Kidney epithelial cell (primary cell): Measurements from ENCODE around the gene TMEM253. TPM values are rescaled to one million over a fixed set of nuclear protein-coding genes. Genes with fewer than 3 reads are reported as not detected.
A peak's percentile ranks its signal among the peaks of the same experiment; 100 is the strongest.

Experiments
- DNase-seq: peaks from one replicate; pipeline ENCODE4 v3.0.0-alpha.2; 2010; ENCODE audit warnings: low read depth
- H3K27me3 ChIP-seq: 2 replicates; pipeline ENCODE4 v1.6.0; 2011; ENCODE audit warnings: low read length; ENCODE audit not compliant: control insufficient read depth, insufficient read depth
- H3K36me3 ChIP-seq: 2 replicates; pipeline ENCODE4 v1.5.1; 2011; ENCODE audit warnings: low read length; ENCODE audit not compliant: control insufficient read depth, insufficient read depth
- H3K4me3 ChIP-seq: 2 replicates; pipeline ENCODE4 v1.5.1; 2011; ENCODE audit warnings: low read depth, mild to moderate bottlenecking, control low read depth, low read length
- total RNA-seq: library from RNA; depleted of rRNA; stranded (reverse); fragments of >200 nt; gene quantifications from 2 replicates; pipeline ENCODE4 v1.2.3, GENCODE V29; 2015
- TF ChIP-seq, protein P1 (sequence below): IDR thresholded peaks from 2 replicates; pipeline ENCODE4 v1.5.1; 2011; ENCODE audit warnings: mild to moderate bottlenecking, moderate library complexity, low read length, control low read depth, inconsistent platforms; ENCODE audit not compliant: insufficient read depth, poor library complexity, severe bottlenecking

Gene TMEM253
- total RNA-seq, 1 donor from 2014 or later, result not detected

- no peak for DNase-seq
- Histone ChIP-seq H3K36me3 (no peaks in the 10 kb centered on the region), H3K27me3 (no peaks in the 10 kb centered on the region), H3K4me3 (no peak overlapping the region)
- TF ChIP-seq, protein P1, sequence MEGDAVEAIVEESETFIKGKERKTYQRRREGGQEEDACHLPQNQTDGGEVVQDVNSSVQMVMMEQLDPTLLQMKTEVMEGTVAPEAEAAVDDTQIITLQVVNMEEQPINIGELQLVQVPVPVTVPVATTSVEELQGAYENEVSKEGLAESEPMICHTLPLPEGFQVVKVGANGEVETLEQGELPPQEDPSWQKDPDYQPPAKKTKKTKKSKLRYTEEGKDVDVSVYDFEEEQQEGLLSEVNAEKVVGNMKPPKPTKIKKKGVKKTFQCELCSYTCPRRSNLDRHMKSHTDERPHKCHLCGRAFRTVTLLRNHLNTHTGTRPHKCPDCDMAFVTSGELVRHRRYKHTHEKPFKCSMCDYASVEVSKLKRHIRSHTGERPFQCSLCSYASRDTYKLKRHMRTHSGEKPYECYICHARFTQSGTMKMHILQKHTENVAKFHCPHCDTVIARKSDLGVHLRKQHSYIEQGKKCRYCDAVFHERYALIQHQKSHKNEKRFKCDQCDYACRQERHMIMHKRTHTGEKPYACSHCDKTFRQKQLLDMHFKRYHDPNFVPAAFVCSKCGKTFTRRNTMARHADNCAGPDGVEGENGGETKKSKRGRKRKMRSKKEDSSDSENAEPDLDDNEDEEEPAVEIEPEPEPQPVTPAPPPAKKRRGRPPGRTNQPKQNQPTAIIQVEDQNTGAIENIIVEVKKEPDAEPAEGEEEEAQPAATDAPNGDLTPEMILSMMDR, result peak; percentile 93
These were observed 5.8 kb downstream of the TMEM253 start for GRCh38 chr14:21106498-21107282.

DNA sequence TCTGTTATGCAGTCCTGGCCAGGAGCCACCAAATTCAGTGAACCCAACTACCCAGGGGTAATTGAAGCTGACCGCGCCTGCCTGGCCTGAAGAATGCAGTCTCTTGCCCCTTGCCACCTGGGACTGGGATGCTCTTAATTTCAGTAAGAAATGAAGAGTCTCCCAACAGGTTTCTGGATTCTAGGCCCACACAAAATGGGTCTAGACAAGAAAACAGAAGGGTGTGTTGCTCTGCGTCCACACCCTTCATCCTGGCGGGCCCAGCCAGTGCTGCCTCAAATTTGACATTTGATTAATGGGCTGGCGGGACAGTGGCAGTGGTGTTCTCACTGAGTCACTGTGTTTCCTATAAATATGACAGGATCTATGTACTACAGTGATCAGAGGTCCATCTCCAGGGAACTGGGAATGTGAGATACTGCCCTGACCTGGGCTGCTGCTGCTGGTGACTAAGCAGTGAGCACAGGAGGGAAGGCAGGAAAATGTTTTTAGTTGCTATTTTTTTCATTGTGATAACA is 6.5 kb downstream of the TMEM253 start:
- DNase-seq, result no peak

GRCh38 chr14:21108791-21109190 is 7.9 kb downstream of the TMEM253 start:
- TF ChIP-seq, protein P1, result no peak
- no peaks in the 10 kb centered on the region for H3K36me3 ChIP-seq
- no peak for DNase-seq
- no peaks in the 10 kb centered on the region for H3K27me3 ChIP-seq
- no peak overlapping the region for H3K4me3 ChIP-seq

More for the DNA sequence above, 6.5 kb downstream of the TMEM253 start:
- Histone ChIP-seq H3K36me3 (no peaks in the 10 kb centered on the region), H3K27me3 (no peaks in the 10 kb centered on the region), H3K4me3 (no peak overlapping the region)
- TF ChIP-seq, protein P1, result no peak

DNA sequence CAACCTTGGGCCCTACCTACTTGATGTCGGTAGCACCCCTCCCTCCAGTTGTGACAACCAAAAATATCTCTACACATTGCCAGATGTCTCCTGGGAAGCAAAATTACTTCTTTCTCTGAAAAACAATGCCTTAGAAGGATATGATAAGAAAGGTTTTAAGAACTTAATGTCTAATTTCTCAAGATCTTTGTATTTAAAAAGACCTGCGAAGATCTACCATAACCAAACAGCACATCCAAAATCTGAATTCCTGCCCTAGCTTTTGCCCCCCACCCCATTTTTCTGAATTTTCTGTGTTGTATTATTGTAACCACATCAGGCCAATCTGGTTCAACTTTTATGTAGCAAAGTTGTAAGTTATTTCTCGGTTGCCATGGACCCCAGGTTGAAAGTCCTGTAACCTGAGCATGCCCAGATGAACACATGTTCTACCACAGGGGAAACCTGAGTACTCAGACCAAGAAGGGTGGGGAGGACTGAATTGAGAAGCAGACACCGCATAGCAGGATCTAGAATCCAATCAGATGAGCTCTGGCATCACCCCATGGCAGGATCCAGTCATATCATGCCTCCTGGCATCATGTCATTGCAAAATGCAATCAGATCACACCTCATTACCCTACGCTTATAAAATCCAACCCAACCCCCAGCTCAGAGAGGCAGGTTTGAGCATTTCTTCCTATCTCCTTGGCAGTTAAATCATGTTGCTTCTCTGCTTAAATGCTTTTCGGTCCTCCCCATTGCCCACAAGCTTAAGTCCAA is 8.7 kb downstream of the TMEM253 start:
- TF ChIP-seq, protein P1, result no peak
- H3K27me3 ChIP-seq, result no peaks in the 10 kb centered on the region
- DNase-seq, result no peak

GRCh38 chr14:21112255-21112654 is 11.4 kb downstream of the TMEM253 start:
- H3K36me3 ChIP-seq, result no peaks in the 10 kb centered on the region
- no peaks in the 10 kb centered on the region for H3K27me3 ChIP-seq
- no peak overlapping the region for H3K4me3 ChIP-seq
- TF ChIP-seq, protein P1, result no peak
- no peak for DNase-seq

More for the DNA sequence above, 8.7 kb downstream of the TMEM253 start:
- Histone ChIP-seq H3K4me3 (no peak overlapping the region), H3K36me3 (no peaks in the 10 kb centered on the region)
